ENCODE results near the gene THSD7B. TPM values are rescaled to one million over a fixed set of nuclear protein-coding genes. Genes with fewer than 3 reads are reported as not detected.

The THSD7B gene
- total and polyA plus RNA-seq, 2 of the 8 experiments (the other 6 are each of a cell fraction or from before 2014, with no cell fraction given) = 0.60 to 2.9 TPM

GRCh38 chr2:137020452-137021196, 255.3 kb downstream of the THSD7B start:
- Histone ChIP-seq H2AFZ (ENCODE audit: low read length) (no peak overlapping the region), H3K4me3 (ENCODE audit: extremely low read depth in 1 of 4, insufficient read depth in 2 of 4, low read depth in 3 of 4, low read length in 4 of 4) (no peak overlapping the region), H3K23ac (ENCODE audit: insufficient read length) (no peak overlapping the region), H2BK120ac (replicated peaks; ENCODE audit: low read depth, low read length) (no peak overlapping the region), H3K9me3 (ENCODE audit: insufficient read depth in 2 of 2, low read depth in 1 of 2, low read length in 1 of 2) (no peaks in the 10 kb centered on the region), H2BK20ac (ENCODE audit: low read length) (no peak overlapping the region), H2AK5ac (ENCODE audit: low read depth, low read length) (no peak overlapping the region), H4K91ac (replicated peaks; ENCODE audit: insufficient read length, low read length) (no peak overlapping the region), H3K4me2 (ENCODE audit: insufficient read depth in 1 of 2, low read depth in 2 of 2, low read length in 2 of 2) (no peak overlapping the region), H3K36me3 (ENCODE audit: control insufficient read depth in 2 of 4, insufficient read depth in 4 of 4, low read length in 3 of 4) (no peaks in the 10 kb centered on the region), H3K23me2 (ENCODE audit: low read depth, low read length) (0 out of 2 replicates have a peak, but pooled peaks cover 1% of the 10 kb centered on the region), H2BK5ac (ENCODE audit: low read depth, low read length) (no peak overlapping the region), H3K79me1 (ENCODE audit: low read depth, low read length) (no peaks in the 10 kb centered on the region), H3K27ac (ENCODE audit: low read depth, low read length) (no peak overlapping the region), H3K18ac (ENCODE audit: extremely low read depth, low read length) (no peak overlapping the region), H4K8ac (ENCODE audit: extremely low read depth, insufficient read depth, low read length) (no peak overlapping the region), H3K56ac (replicated peaks; ENCODE audit: insufficient read length, low read depth, low read length) (no peak overlapping the region), H3K27me3 (replicated peaks in 1 of 4; ENCODE audit: control insufficient read depth in 3 of 4, extremely low read depth in 1 of 4, insufficient read depth in 3 of 4, low read length in 3 of 4) (no peaks in the 10 kb centered on the region), H2BK12ac (ENCODE audit: low read depth, low read length) (no peak overlapping the region), H4K5ac (ENCODE audit: insufficient read length, low read depth, low read length) (no peak overlapping the region), H3K4me1 (replicated peaks in 1 of 4; ENCODE audit: control insufficient read depth in 3 of 4, insufficient read depth in 4 of 4, low read length in 3 of 4) (peaks cover 0 to 3% (median 0%) of the 10 kb centered on the region in 4 experiments; a peak in 1 of 7 replicates), H3K4ac (replicated peaks; ENCODE audit: insufficient read length, low read depth, low read length) (no peak overlapping the region), H3K14ac (ENCODE audit: insufficient read length) (no peak overlapping the region), H3K79me2 (ENCODE audit: control insufficient read depth in 1 of 2, insufficient read depth in 2 of 2, low read length in 2 of 2) (no peaks in the 10 kb centered on the region), H3K9ac (replicated peaks in 1 of 4; ENCODE audit: extremely low read depth in 1 of 4, low read depth in 3 of 4, low read length in 3 of 4) (no peak overlapping the region), H2BK15ac (ENCODE audit: low read length) (no peak overlapping the region), H4K20me1 (replicated peaks in 1 of 2; ENCODE audit: control insufficient read depth in 1 of 2, insufficient read depth in 2 of 2, low read length in 2 of 2) (no peaks in the 10 kb centered on the region)
- DNase-seq (ENCODE audit: low read depth in 1 of 2, low spot score in 2 of 2) (no peak), FAIRE-seq (no peak)
- WGBS, 2 experiments (ENCODE audit: extremely low coverage in 1 of 2, insufficient coverage in 1 of 2, insufficient read length in 1 of 2, insufficient replicate concordance in 2 of 2, low coverage in 1 of 2, low lambda C conversion rate in 2 of 2, missing lambda C conversion rate in 1 of 2) = 91% methylated on average over 11 of the region's 11 CpGs; no CpG with 5 or more reads in 1 of the 2 experiments
- ChIA-PET POLR2A (ENCODE audit: partially characterized antibody) (no interaction called here), CTCF (ENCODE audit: partially characterized antibody) (interaction anchor here (1.0 to 1.4 kb wide), 2 partner anchors 9 to 18 kb away, joined by 3 to 4 read pairs; no protein-coding TSS in a partner anchor)
- TF ChIP-seq TEAD4 (IDR thresholded peaks at IDR 0.05; ENCODE audit: low read depth, low read length) = no peak
- no peak for TF ChIP-seq GTF2F1 (IDR thresholded peaks at IDR 0.05; ENCODE audit: borderline replicate concordance, low read depth, low read length)
- no peak for TF ChIP-seq SIN3A (conservative IDR thresholded peaks at IDR 0.05 in 1 of 2, IDR thresholded peaks at IDR 0.05 in 1 of 2; ENCODE audit: low read depth in 1 of 2, low read length in 2 of 2)
- no peak for TF ChIP-seq POLR2A (IDR thresholded peaks at IDR 0.05; ENCODE audit: control extremely low read depth in 1 of 2, low read depth in 2 of 2, low read length in 2 of 2)
- no peak for TF ChIP-seq EGR1 (IDR thresholded peaks at IDR 0.05; ENCODE audit: borderline replicate concordance, low read depth, low read length)
- no peak for TF ChIP-seq CTCF (IDR thresholded peaks at IDR 0.05; ENCODE audit: control extremely low read depth in 1 of 3, insufficient read depth in 1 of 3, low read depth in 1 of 3, low read length in 3 of 3)
- no peak for TF ChIP-seq GABPA (IDR thresholded peaks at IDR 0.05; ENCODE audit: borderline replicate concordance, insufficient read depth, low read length)
- TF ChIP-seq TAF7 (optimal IDR thresholded peaks at IDR 0.05; ENCODE audit: borderline replicate concordance, low read depth, low read length) = no peak
- no peak for TF ChIP-seq SP4 (IDR thresholded peaks at IDR 0.05; ENCODE audit: low read length)
- no peak for TF ChIP-seq JUN (IDR thresholded peaks at IDR 0.05; ENCODE audit: low read depth, low read length)
- TF ChIP-seq POU5F1 (IDR thresholded peaks at IDR 0.05; ENCODE audit: low read depth, low read length) = no peak
